HepG2 (cell line): Measurements from ENCODE around the gene GEMIN2. TPM values are rescaled to one million over a fixed set of nuclear protein-coding genes. Genes with fewer than 3 reads are reported as not detected.

Experiments
- ATAD3A ChIP-seq: sonication (generic); formaldehyde crosslinking; IDR thresholded peaks from 2 replicates; pipeline ENCODE4 v1.4.0; 2020; ENCODE audit warnings: missing genetic modification reagents
- BCL6 ChIP-seq: IDR thresholded peaks from 2 replicates; pipeline ENCODE4 v1.6.1; 2016; ENCODE audit warnings: missing genetic modification reagents, missing compliant biosample characterization
- CBX5 ChIP-seq: sonication (generic); formaldehyde crosslinking; IDR thresholded peaks from 2 replicates; pipeline ENCODE4 v1.4.0; 2020; ENCODE audit warnings: missing genetic modification reagents, borderline replicate concordance
- EHMT2 ChIP-seq: fragments of 200-600 bp; sonication (generic); IDR thresholded peaks from 2 replicates; pipeline ENCODE4 v1.7.0; 2017; ENCODE audit warnings: antibody characterized with exemption, low read depth, low read length, borderline replicate concordance
- ELF1 ChIP-seq: sonication (generic); formaldehyde crosslinking; IDR thresholded peaks from 2 replicates; pipeline ENCODE4 v1.4.0; 2020; ENCODE audit warnings: missing genetic modification reagents
- GATA4 ChIP-seq: sonication (generic); IDR thresholded peaks from 2 replicates; pipeline ENCODE4 v1.6.1; 2016; ENCODE audit warnings: antibody characterized with exemption, low read depth, borderline replicate concordance
- HOXA3 ChIP-seq: sonication (generic); formaldehyde crosslinking; IDR thresholded peaks from 2 replicates; pipeline ENCODE4 v1.5.0; 2020; ENCODE audit warnings: missing genetic modification reagents
- JARID2 ChIP-seq: sonication (generic); formaldehyde crosslinking; IDR thresholded peaks from 2 replicates; pipeline ENCODE4 v1.8.1; 2023; ENCODE audit warnings: missing genetic modification reagents, inconsistent platforms; ENCODE audit not compliant: insufficient replicate concordance
- KLF12 ChIP-seq: sonication (generic); formaldehyde crosslinking; IDR thresholded peaks from 2 replicates; pipeline ENCODE4 v1.4.0; 2020; ENCODE audit warnings: missing genetic modification reagents, borderline replicate concordance
- MED13 ChIP-seq: sonication (generic); formaldehyde crosslinking; IDR thresholded peaks from 2 replicates; pipeline ENCODE4 v1.5.0; 2020; ENCODE audit warnings: missing genetic modification reagents
- MTF1 ChIP-seq: sonication (generic); formaldehyde crosslinking; IDR thresholded peaks from 2 replicates; pipeline ENCODE4 v1.5.0; 2020; ENCODE audit warnings: missing genetic modification reagents
- NFYB ChIP-seq: sonication (generic); formaldehyde crosslinking; IDR thresholded peaks from 2 replicates; pipeline ENCODE4 v1.4.0; 2020; ENCODE audit warnings: missing genetic modification reagents
- SAP130 ChIP-seq: IDR thresholded peaks from 2 replicates; pipeline ENCODE4 v1.6.1; 2016; ENCODE audit warnings: low read depth
- SIX1 ChIP-seq: sonication (generic); formaldehyde crosslinking; IDR thresholded peaks from 2 replicates; pipeline ENCODE4 v1.4.0; 2020; ENCODE audit warnings: missing genetic modification reagents, borderline replicate concordance
- STAG1 ChIP-seq: sonication (generic); formaldehyde crosslinking; IDR thresholded peaks from 2 replicates; pipeline ENCODE4 v1.4.0; 2020; ENCODE audit warnings: missing genetic modification reagents
- ZIK1 ChIP-seq: sonication (generic); formaldehyde crosslinking; IDR thresholded peaks from 2 replicates; pipeline ENCODE4 v1.5.0; 2020; ENCODE audit warnings: mild to moderate bottlenecking, low read depth, missing genetic modification reagents, borderline replicate concordance
- ZNF20 ChIP-seq: sonication (generic); formaldehyde crosslinking; IDR thresholded peaks from 2 replicates; pipeline ENCODE4 v1.4.0; 2020; ENCODE audit warnings: mild to moderate bottlenecking, moderate library complexity, missing genetic modification reagents
- ZNF232 ChIP-seq: sonication (generic); formaldehyde crosslinking; IDR thresholded peaks from 2 replicates; pipeline ENCODE4 v1.4.0; 2020; ENCODE audit warnings: missing genetic modification reagents, borderline replicate concordance
- ZNF24 ChIP-seq: fragments of 450-650 bp; IDR thresholded peaks from 2 replicates; pipeline ENCODE4 v1.6.1; 2017; ENCODE audit warnings: antibody characterized with exemption, mild to moderate bottlenecking
- ZNF317 ChIP-seq: sonication (generic); formaldehyde crosslinking; IDR thresholded peaks from 2 replicates; pipeline ENCODE4 v1.5.0; 2020; ENCODE audit warnings: mild to moderate bottlenecking, missing genetic modification reagents
- ZNF496 ChIP-seq: sonication (generic); formaldehyde crosslinking; IDR thresholded peaks from 2 replicates; pipeline ENCODE4 v1.8.1; 2023; ENCODE audit warnings: mild to moderate bottlenecking, moderate library complexity, missing genetic modification reagents; ENCODE audit not compliant: insufficient replicate concordance
- ZNF562 ChIP-seq: sonication (generic); formaldehyde crosslinking; IDR thresholded peaks from 2 replicates; pipeline ENCODE4 v1.8.0; 2022; ENCODE audit warnings: missing genetic modification reagents, borderline replicate concordance
- ZNF687 ChIP-seq: sonication (generic); formaldehyde crosslinking; IDR thresholded peaks from 2 replicates; pipeline ENCODE4 v1.5.1; 2020; ENCODE audit warnings: mild to moderate bottlenecking, missing genetic modification reagents, moderate library complexity
- ZNF710 ChIP-seq: sonication (generic); formaldehyde crosslinking; IDR thresholded peaks from 2 replicates; pipeline ENCODE4 v1.5.0; 2020; ENCODE audit warnings: mild to moderate bottlenecking, missing genetic modification reagents, borderline replicate concordance
- ZNF782 ChIP-seq: sonication (generic); formaldehyde crosslinking; IDR thresholded peaks from 2 replicates; pipeline ENCODE4 v1.4.0; 2020; ENCODE audit warnings: missing genetic modification reagents, mild to moderate bottlenecking, borderline replicate concordance
- polyA plus RNA-seq, 8 experiments: library from polyadenylated mRNA; depleted of rRNA in 3 of 8; stranded (reverse) in 7 of 8; unstranded in 1 of 8; fragments of >200 nt; fragmentation: Illumina TruSeq in 4 of 8; extraction: Trizol in 4 of 8; gene quantifications; 2 replicates each; pipeline versions ENCODE4 v1.2.1 to v1.2.3, GENCODE V29; 2011 to 2016; ENCODE audit warnings: low read depth in 4 of 8, missing spikeins in 1 of 8, mixed read lengths in 1 of 8; ENCODE audit not compliant: insufficient read depth in 1 of 8
- total RNA-seq, 5 experiments: library from RNA; depleted of rRNA; stranded (reverse); fragments of >200 nt; fragmentation: Illumina TruSeq; extraction: Trizol; gene quantifications; 2 replicates each; pipeline ENCODE4 v1.2.3, GENCODE V29; 2016; ENCODE audit warnings: low read depth in 1 of 5

GEMIN2 gene
- total and polyA plus RNA-seq, 2 of the 13 experiments (the other 11 are each of a cell fraction or from before 2014, with no cell fraction given) = 54.8 to 110 TPM

- TF ChIP-seq ZIK1 = peak; percentile 20; the same call in 1 of the 2 replicates
- peak; percentile 3; the same call in 1 of the 2 replicates for TF ChIP-seq ZNF24
- peak; percentile 12 for TF ChIP-seq SIX1
- peak; percentile 79 for TF ChIP-seq JARID2 (CRISPR knock-in tag)
- peak; percentile 96 for TF ChIP-seq ELF1
- TF ChIP-seq CBX5 (CRISPR knock-in tag) = peak; percentile 52; the same call in 1 of the 2 replicates
- TF ChIP-seq ZNF20 (CRISPR knock-in tag) = peak; percentile 96
- TF ChIP-seq KLF12 (CRISPR knock-in tag) = peak; percentile 45; the same call in 1 of the 2 replicates
- peak; percentile 82; the same call in 1 of the 2 replicates for TF ChIP-seq ATAD3A (CRISPR knock-in tag)
- peak; percentile 99 for TF ChIP-seq HOXA3
- peak; percentile 94 for TF ChIP-seq ZNF317
- peak; percentile 77; the same call in 1 of the 2 replicates for TF ChIP-seq MED13 (CRISPR knock-in tag)
- TF ChIP-seq GATA4 = peak; percentile 78
- TF ChIP-seq ZNF232 (CRISPR knock-in tag) = peak; percentile 97
- peak; percentile 91; the same call in 1 of the 2 replicates for TF ChIP-seq ZNF782
- no peak for TF ChIP-seq ZNF562
- peak; percentile 74; the same call in 1 of the 2 replicates for TF ChIP-seq EHMT2
- TF ChIP-seq STAG1 (CRISPR knock-in tag) = no peak
- TF ChIP-seq SAP130 (CRISPR knock-in tag) = peak; percentile 96
- TF ChIP-seq NFYB (CRISPR knock-in tag) = peak; percentile 100
- peak; percentile 95 for TF ChIP-seq ZNF687
- TF ChIP-seq BCL6 (CRISPR knock-in tag) = peak; percentile 72
- peak; percentile 84 for TF ChIP-seq MTF1 (CRISPR knock-in tag)
- peak; percentile 97 for TF ChIP-seq ZNF710
- TF ChIP-seq ZNF496 (CRISPR knock-in tag) = no peak
Measured at GRCh38 chr14:39174560-39175444, 60.7 kb downstream of the GEMIN2 start, which contains the start of gene PNN (continued).
